ENCODE measurements around the gene MTHFD1. TPM values are rescaled to one million over a fixed set of nuclear protein-coding genes. Genes with fewer than 3 reads are reported as not detected.
A peak's percentile ranks its signal among the peaks of the same experiment; 100 is the strongest.

Gene MTHFD1
- total and polyA plus RNA-seq, 9 of the 15 experiments (the other 6 are each of a cell fraction or from before 2014, with no cell fraction given): 66.7 to 158 (median 90.9) TPM

DNA sequence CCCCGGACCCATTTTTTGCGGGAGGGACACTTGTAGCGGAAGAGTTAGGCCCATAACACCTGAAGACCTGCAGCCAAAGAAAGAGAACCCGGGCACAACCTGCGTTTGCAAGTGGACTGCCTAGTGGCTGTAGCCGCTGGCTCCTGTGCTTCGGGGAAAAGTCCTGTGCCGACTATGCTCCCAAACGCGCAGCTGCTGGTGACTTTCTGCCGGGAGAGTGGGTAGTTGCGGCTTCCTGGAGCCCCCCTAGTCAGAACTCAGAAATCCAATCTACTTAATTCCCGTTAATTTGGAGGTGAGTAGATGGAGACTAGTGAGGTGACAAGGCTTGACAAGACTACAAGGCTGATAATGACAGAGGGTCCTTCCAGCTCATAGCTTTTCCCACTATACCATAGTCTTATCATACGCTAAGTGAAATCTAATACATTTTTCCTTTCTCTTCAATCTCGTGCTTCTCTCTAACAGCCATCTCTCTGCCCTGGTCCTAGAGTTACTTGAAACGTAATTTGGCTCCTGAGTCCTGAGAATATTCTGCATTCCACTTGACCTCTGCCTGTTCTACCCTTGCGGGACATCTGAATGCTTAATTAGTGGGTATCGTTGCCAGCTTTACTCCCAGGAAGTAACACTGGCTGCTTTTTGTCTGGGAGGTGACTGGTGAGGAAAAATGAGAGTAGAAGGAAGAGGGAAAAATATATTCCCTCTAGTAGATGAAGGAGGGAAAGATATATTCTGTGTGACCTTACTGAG is 556 bp downstream of the MTHFD1 start:
- peak overlapping the region; percentile 97 for H3K4me2 ChIP-seq (ENCODE audit: insufficient read depth, low read length)
- peak in 2 of 4 experiments; percentile 11 to 13 for DNase-seq (ENCODE audit: extremely low read depth in 1 of 4, low spot score in 3 of 4)
- peak overlapping the region; percentile 94 for H3K27ac ChIP-seq (ENCODE audit: extremely low read depth, low read depth, low read length)
- H3K9me3 ChIP-seq (replicated peaks; ENCODE audit: control insufficient read depth, insufficient read depth, low read depth, low read length): no peaks in the 10 kb centered on the region
- H3K4me3 ChIP-seq: peak overlapping the region; percentile 59
- ATAC-seq: peak; percentile 1; the same call in 2 of the 3 replicates
- no peaks in the 10 kb centered on the region for H3K9me1 ChIP-seq (ENCODE audit: control insufficient read depth, insufficient read depth, low read length)
- in situ Hi-C loops (cut with MboI): no loop called here
- no peaks in the 10 kb centered on the region for H4K20me1 ChIP-seq (replicated peaks; ENCODE audit: control insufficient read depth, insufficient read depth, low read length)
- H3K9ac ChIP-seq (ENCODE audit: insufficient read depth in 1 of 2, low read depth in 2 of 2, low read length in 2 of 2): peak overlapping the region; percentile 93 to 96
- peaks cover 9 to 24% of the 10 kb centered on the region in 2 experiments; a peak in 4 of 5 replicates for H3K4me1 ChIP-seq (replicated peaks in 1 of 2; ENCODE audit: control insufficient read depth in 2 of 2, insufficient read depth in 2 of 2, low read length in 2 of 2)
- H3K27me3 ChIP-seq (ENCODE audit: control insufficient read depth in 2 of 2, insufficient read depth in 2 of 2, low read length in 2 of 2): no peaks in the 10 kb centered on the region
- peaks cover 34% of the 10 kb centered on the region for H3K36me3 ChIP-seq (ENCODE audit: control insufficient read depth, insufficient read depth, low read length)
- peaks cover 76% of the 10 kb centered on the region for H3K79me2 ChIP-seq (ENCODE audit: control insufficient read depth, insufficient read depth, low read length)
- CTCF ChIA-PET (ENCODE audit: low intra/inter-chr PET ratio): no interaction called here
- BruUV-seq (replicated peaks): TSS peak; percentile 76
- intact Hi-C loops (cut with micrococcal nuclease): no loop called here
- WGBS (ENCODE audit: insufficient coverage, low coverage, missing lambda C conversion rate): 0% methylated on average over 16 of the region's 18 CpGs
- no peak for FAIRE-seq
- POLR2A ChIA-PET: interaction anchor here (0.6 to 1.9 kb wide), 6 partner anchors 10 to 1274 kb away, joined by 3 to 12 read pairs (median 4); no protein-coding TSS in a partner anchor
- peak overlapping the region; percentile 95 for H2AFZ ChIP-seq (ENCODE audit: low read depth, low read length)
- TF ChIP-seq, protein P1, sequence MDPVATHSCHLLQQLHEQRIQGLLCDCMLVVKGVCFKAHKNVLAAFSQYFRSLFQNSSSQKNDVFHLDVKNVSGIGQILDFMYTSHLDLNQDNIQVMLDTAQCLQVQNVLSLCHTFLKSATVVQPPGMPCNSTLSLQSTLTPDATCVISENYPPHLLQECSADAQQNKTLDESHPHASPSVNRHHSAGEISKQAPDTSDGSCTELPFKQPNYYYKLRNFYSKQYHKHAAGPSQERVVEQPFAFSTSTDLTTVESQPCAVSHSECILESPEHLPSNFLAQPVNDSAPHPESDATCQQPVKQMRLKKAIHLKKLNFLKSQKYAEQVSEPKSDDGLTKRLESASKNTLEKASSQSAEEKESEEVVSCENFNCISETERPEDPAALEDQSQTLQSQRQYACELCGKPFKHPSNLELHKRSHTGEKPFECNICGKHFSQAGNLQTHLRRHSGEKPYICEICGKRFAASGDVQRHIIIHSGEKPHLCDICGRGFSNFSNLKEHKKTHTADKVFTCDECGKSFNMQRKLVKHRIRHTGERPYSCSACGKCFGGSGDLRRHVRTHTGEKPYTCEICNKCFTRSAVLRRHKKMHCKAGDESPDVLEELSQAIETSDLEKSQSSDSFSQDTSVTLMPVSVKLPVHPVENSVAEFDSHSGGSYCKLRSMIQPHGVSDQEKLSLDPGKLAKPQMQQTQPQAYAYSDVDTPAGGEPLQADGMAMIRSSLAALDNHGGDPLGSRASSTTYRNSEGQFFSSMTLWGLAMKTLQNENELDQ (CRISPR knock-in tag; IDR thresholded peaks at IDR 0.05; ENCODE audit: borderline replicate concordance): no peak
- TF ChIP-seq, protein P2, sequence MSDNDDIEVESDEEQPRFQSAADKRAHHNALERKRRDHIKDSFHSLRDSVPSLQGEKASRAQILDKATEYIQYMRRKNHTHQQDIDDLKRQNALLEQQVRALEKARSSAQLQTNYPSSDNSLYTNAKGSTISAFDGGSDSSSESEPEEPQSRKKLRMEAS (CRISPR knock-in tag; IDR thresholded peaks at IDR 0.05): no peak
- TF ChIP-seq PHF21A (IDR thresholded peaks at IDR 0.05; ENCODE audit: borderline replicate concordance, low read depth) (no peak), GABPB1 (CRISPR knock-in tag; IDR thresholded peaks at IDR 0.05) (no peak), RBBP5 (IDR thresholded peaks at IDR 0.05; ENCODE audit: borderline replicate concordance, insufficient read depth, low read length, poor library complexity, severe bottlenecking) (peak; percentile 17), ASH1L (IDR thresholded peaks at IDR 0.05; ENCODE audit: borderline replicate concordance, low read depth, partially characterized antibody) (no peak), GTF2A2 (tag; IDR thresholded peaks at IDR 0.05) (no peak), KLF16 (IDR thresholded peaks at IDR 0.05) (no peak), TFAM (CRISPR knock-in tag; conservative IDR thresholded peaks at IDR 0.05) (no peak), EWSR1 (IDR thresholded peaks at IDR 0.05; ENCODE audit: borderline replicate concordance, low read depth, partially characterized antibody) (no peak), KAT2B (IDR thresholded peaks at IDR 0.05; ENCODE audit: low read depth, low read length) (no peak)
